Tibial nerve (tissue), 4 donors: ENCODE results near the gene SLC4A3. TPM values are rescaled to one million over a fixed set of nuclear protein-coding genes. Genes with fewer than 3 reads are reported as not detected.

Experiments used
- DNase-seq, 2 donors: peaks; one replicate each; pipeline ENCODE4 v3.0.0-alpha.2; 2019; ENCODE audit warnings: low spot score in 2 of 2
- H3K27ac ChIP-seq, 4 donors: fragments of 200-600 bp; sonication (generic) in 3 of 4; one replicate each; pipeline ENCODE4 v1.5.1; 2017 to 2019; ENCODE audit warnings: mild to moderate bottlenecking in 1 of 4
- H3K27me3 ChIP-seq, 2 donors: fragments of 200-600 bp; sonication (generic) in 1 of 2; one replicate each; pipeline versions ENCODE4 v1.5.1 to v1.6.0; 2017 to 2019
- H3K36me3 ChIP-seq, 3 donors: fragments of 200-600 bp; sonication (generic); one replicate each; pipeline ENCODE4 v1.5.1; 2018 to 2019
- H3K4me1 ChIP-seq, 4 donors: fragments of 200-600 bp; sonication (generic) in 3 of 4; one replicate each; pipeline ENCODE4 v1.5.1; 2017 to 2019
- H3K4me3 ChIP-seq, 4 donors: fragments of 200-600 bp; sonication (generic) in 3 of 4; one replicate each; pipeline ENCODE4 v1.5.1; 2017 to 2019; ENCODE audit warnings: mild to moderate bottlenecking in 1 of 4, moderate library complexity in 1 of 4
- H3K9me3 ChIP-seq, 4 donors: fragments of 200-600 bp; sonication (generic) in 3 of 4; one replicate each; pipeline ENCODE4 v1.5.1; 2017 to 2019
- CTCF ChIP-seq, 5 experiments: fragments of 200-600 bp in 3 of 5; fragments of 450-650 bp in 2 of 5; sonication (generic) in 3 of 5; IDR thresholded peaks; one replicate each; pipeline ENCODE4 v1.5.1; 2016 to 2019; ENCODE audit warnings: antibody characterized with exemption in 5 of 5, mild to moderate bottlenecking in 3 of 5, moderate library complexity in 2 of 5
- EP300 ChIP-seq, 2 donors: sonication (generic); formaldehyde crosslinking; IDR thresholded peaks; one replicate each; pipeline ENCODE4 v1.6.1; 2017; ENCODE audit warnings: antibody characterized with exemption in 2 of 2, mild to moderate bottlenecking in 1 of 2
- POLR2A ChIP-seq, 2 donors: fragments of 450-650 bp; IDR thresholded peaks; one replicate each; pipeline ENCODE4 v1.6.1; 2017; ENCODE audit warnings: antibody characterized with exemption in 2 of 2, mild to moderate bottlenecking in 2 of 2, moderate library complexity in 2 of 2
- WGBS, 2 donors: methylation state at CpG; one replicate each; pipeline ENCODE4 v1.1.5; 2018; 5-methylcytosine and 5-hydroxymethylcytosine counted together
- total RNA-seq, 4 donors: library from RNA; depleted of rRNA; stranded (reverse); fragments of >200 nt; gene quantifications; one replicate each; pipeline ENCODE4 v1.1.0, GENCODE V29; 2016

The SLC4A3 gene
- total RNA-seq, 4 donors from 2014 or later = 1.3 to 5.1 (median 3.4) TPM

GRCh38 chr2:219628986-219629901 is 1.8 kb downstream of the SLC4A3 start:
- H3K4me1 ChIP-seq = peaks cover 0 to 12% (median 2%) of the 10 kb centered on the region in 4 donors
- H3K9me3 ChIP-seq = no peaks in the 10 kb centered on the region
- H3K36me3 ChIP-seq = peaks cover 0 to 25% (median 0%) of the 10 kb centered on the region in 3 donors
- WGBS, 2 donors = 68 to 74% methylated on average over 15 to 16 of the region's 16 CpGs
- H3K4me3 ChIP-seq = no peak overlapping the region
- TF ChIP-seq EP300 (IDR thresholded peaks at IDR 0.05) (no peak), CTCF (IDR thresholded peaks at IDR 0.05) (no peak), POLR2A (IDR thresholded peaks at IDR 0.05) (no peak)
- DNase-seq = no peak
- H3K27ac ChIP-seq = no peak overlapping the region
- H3K27me3 ChIP-seq = peaks cover 0 to 11% of the 10 kb centered on the region in 2 donors

GRCh38 chr2:219629976-219630695 is 2.7 kb downstream of the SLC4A3 start:
- TF ChIP-seq CTCF (IDR thresholded peaks at IDR 0.05) = no peak
- no peak for TF ChIP-seq POLR2A (IDR thresholded peaks at IDR 0.05)
- TF ChIP-seq EP300 (IDR thresholded peaks at IDR 0.05) = no peak
- peaks cover 0 to 11% of the 10 kb centered on the region in 2 donors for H3K27me3 ChIP-seq
- H3K9me3 ChIP-seq = no peaks in the 10 kb centered on the region
- DNase-seq = no peak
- H3K4me3 ChIP-seq = no peak overlapping the region
- H3K4me1 ChIP-seq = peaks cover 0 to 12% (median 2%) of the 10 kb centered on the region in 4 donors
- 74 to 76% methylated on average over 13 to 15 of the region's 20 CpGs for WGBS, 2 donors
- no peak overlapping the region for H3K27ac ChIP-seq
- H3K36me3 ChIP-seq = peaks cover 0 to 34% (median 0%) of the 10 kb centered on the region in 3 donors

GRCh38 chr2:219630770-219631405 is 3.5 kb downstream of the SLC4A3 start:
- Histone ChIP-seq H3K9me3 (no peaks in the 10 kb centered on the region), H3K27me3 (peaks cover 0 to 11% of the 10 kb centered on the region in 2 donors), H3K4me1 (peaks cover 0 to 12% (median 2%) of the 10 kb centered on the region in 4 donors), H3K4me3 (no peak overlapping the region), H3K27ac (no peak overlapping the region), H3K36me3 (peaks cover 0 to 37% (median 0%) of the 10 kb centered on the region in 3 donors)
- DNase-seq = no peak
- 57 to 72% methylated on average over 12 to 17 of the region's 17 CpGs for WGBS, 2 donors
- no peak for TF ChIP-seq EP300 (IDR thresholded peaks at IDR 0.05)
- TF ChIP-seq CTCF (IDR thresholded peaks at IDR 0.05) = no peak
- TF ChIP-seq POLR2A (IDR thresholded peaks at IDR 0.05) = no peak

- Histone ChIP-seq H3K4me1 (peaks cover 0 to 12% (median 2%) of the 10 kb centered on the region in 4 donors), H3K36me3 (peaks cover 0 to 37% (median 0%) of the 10 kb centered on the region in 3 donors), H3K27me3 (peaks cover 0 to 11% of the 10 kb centered on the region in 2 donors), H3K9me3 (no peaks in the 10 kb centered on the region), H3K4me3 (no peak overlapping the region), H3K27ac (no peak overlapping the region)
- WGBS, 2 donors = 94% methylated on average over 9 of the region's 9 CpGs
- DNase-seq = no peak
- no peak for TF ChIP-seq EP300 (IDR thresholded peaks at IDR 0.05)
- TF ChIP-seq POLR2A (IDR thresholded peaks at IDR 0.05) = no peak
- no peak for TF ChIP-seq CTCF (IDR thresholded peaks at IDR 0.05)
These were observed 4.0 kb downstream of the SLC4A3 start for GRCh38 chr2:219631406-219631891.
